H9 (cell line): ENCODE data around the gene KCTD17. TPM values are rescaled to one million over a fixed set of nuclear protein-coding genes. Genes with fewer than 3 reads are reported as not detected.

Source experiments
- DNase-seq: peaks from one replicate; pipeline ENCODE4 v3.0.0-alpha.2; 2017
- H2AFZ ChIP-seq: one replicate; pipeline ENCODE4 v1.6.1; 2013; ENCODE audit warnings: mild to moderate bottlenecking, low read length, control low read depth, moderate library complexity
- H2AK5ac ChIP-seq: 2 replicates; pipeline ENCODE4 v1.6.1; 2013; ENCODE audit warnings: low read length, control low read depth, mixed read lengths; ENCODE audit not compliant: insufficient read length
- H2BK120ac ChIP-seq: one replicate; pipeline ENCODE4 v1.6.1; 2013; ENCODE audit warnings: low read depth, mild to moderate bottlenecking, low read length, control low read depth, inconsistent platforms; ENCODE audit not compliant: poor library complexity, severe bottlenecking
- H2BK12ac ChIP-seq: 2 replicates; pipeline ENCODE4 v1.6.1; 2013; ENCODE audit warnings: low read length, control low read depth, mixed read lengths, low read depth; ENCODE audit not compliant: insufficient read length
- H2BK15ac ChIP-seq: 2 replicates; pipeline ENCODE4 v1.6.1; 2013; ENCODE audit warnings: low read depth, low read length, control low read depth
- H2BK20ac ChIP-seq: one replicate; pipeline ENCODE4 v1.6.1; 2013; ENCODE audit warnings: low read depth, mild to moderate bottlenecking, low read length, control low read depth, inconsistent platforms; ENCODE audit not compliant: poor library complexity, severe bottlenecking
- H2BK5ac ChIP-seq: 2 replicates; pipeline ENCODE4 v1.6.1; 2013; ENCODE audit warnings: low read length, control low read depth, mixed read lengths; ENCODE audit not compliant: insufficient read length
- H3K14ac ChIP-seq: 2 replicates; pipeline ENCODE4 v1.6.1; 2013; ENCODE audit warnings: low read length, control low read depth; ENCODE audit not compliant: insufficient read depth
- H3K18ac ChIP-seq: 2 replicates; pipeline ENCODE4 v1.6.1; 2013; ENCODE audit warnings: low read depth, mild to moderate bottlenecking, mixed read lengths, low read length, control low read depth; ENCODE audit not compliant: insufficient read length
- H3K23ac ChIP-seq: 2 replicates; pipeline ENCODE4 v1.6.1; 2013; ENCODE audit warnings: low read length, control low read depth, mixed read lengths, low read depth; ENCODE audit not compliant: insufficient read length
- H3K23me2 ChIP-seq: 2 replicates; pipeline ENCODE4 v1.6.1; 2013; ENCODE audit warnings: low read depth, mild to moderate bottlenecking, mixed read lengths, low read length, control low read depth; ENCODE audit not compliant: insufficient read length, poor library complexity, severe bottlenecking
- H3K27ac ChIP-seq: 2 replicates; pipeline ENCODE4 v1.5.1; 2013; ENCODE audit warnings: low read length, control low read depth, mixed read lengths, low read depth; ENCODE audit not compliant: insufficient read length
- H3K27me3 ChIP-seq: 2 replicates; pipeline ENCODE4 v1.6.1; 2013; ENCODE audit warnings: low read length, control low read depth, inconsistent platforms; ENCODE audit not compliant: insufficient read depth
- H3K4ac ChIP-seq: 2 replicates; pipeline ENCODE4 v1.6.1; 2013; ENCODE audit warnings: low read depth, mild to moderate bottlenecking, control low read depth, inconsistent platforms, low read length, moderate library complexity
- H3K4me1 ChIP-seq: 2 replicates; pipeline ENCODE4 v1.6.1; 2013; ENCODE audit warnings: low read length, control low read depth, inconsistent platforms; ENCODE audit not compliant: insufficient read depth
- H3K4me2 ChIP-seq: 2 replicates; pipeline ENCODE4 v1.6.1; 2013; ENCODE audit warnings: low read length, control low read depth, mixed read lengths; ENCODE audit not compliant: insufficient read length, insufficient read depth
- H3K56ac ChIP-seq: 2 replicates; pipeline ENCODE4 v1.6.1; 2013; ENCODE audit warnings: low read depth, mild to moderate bottlenecking, mixed read lengths, low read length, control low read depth; ENCODE audit not compliant: insufficient read length
- H3K79me1 ChIP-seq: 2 replicates; pipeline ENCODE4 v1.6.1; 2013; ENCODE audit warnings: low read depth, mild to moderate bottlenecking, moderate library complexity, low read length, control low read depth, inconsistent platforms; ENCODE audit not compliant: insufficient read depth, poor library complexity, severe bottlenecking
- H3K79me2 ChIP-seq: 2 replicates; pipeline ENCODE4 v1.6.1; 2013; ENCODE audit warnings: low read length, control low read depth, inconsistent platforms; ENCODE audit not compliant: insufficient read depth
- H3K9ac ChIP-seq: 2 replicates; pipeline ENCODE4 v1.6.1; 2013; ENCODE audit warnings: low read length, control low read depth, mixed read lengths; ENCODE audit not compliant: insufficient read length; ENCODE audit errors: extremely low read depth
- H3K9me3 ChIP-seq: one replicate; pipeline ENCODE4 v1.6.1; 2013; ENCODE audit warnings: low read depth, low read length, inconsistent platforms; ENCODE audit not compliant: control insufficient read depth
- H3T11ph ChIP-seq: one replicate; pipeline ENCODE4 v1.6.1; 2013; ENCODE audit warnings: mild to moderate bottlenecking, low read length, control low read depth, inconsistent platforms
- H4K20me1 ChIP-seq: one replicate; pipeline ENCODE4 v1.6.1; 2013; ENCODE audit not compliant: control insufficient read depth, insufficient read length, insufficient read depth
- H4K5ac ChIP-seq: 2 replicates; pipeline ENCODE4 v1.6.1; 2013; ENCODE audit warnings: low read depth, mild to moderate bottlenecking, mixed read lengths, low read length, control low read depth; ENCODE audit not compliant: insufficient read length
- H4K8ac ChIP-seq: replicated peaks from 2 replicates; pipeline ENCODE4 v1.6.1; 2013; ENCODE audit warnings: low read length, control low read depth, mixed read lengths, low read depth; ENCODE audit not compliant: insufficient read length
- H4K91ac ChIP-seq: 2 replicates; pipeline ENCODE4 v1.6.1; 2013; ENCODE audit warnings: low read depth, mild to moderate bottlenecking, moderate library complexity, mixed read lengths, low read length, control low read depth; ENCODE audit not compliant: insufficient read length
- H3K27ac Mint-ChIP-seq, 3 experiments: 2 replicates in 2 of 3; 3 replicates in 1 of 3; pipeline ENCODE4 v1.8.0; 2020 to 2021; ENCODE audit warnings: mixed read lengths in 3 of 3, mild to moderate bottlenecking in 1 of 3, moderate library complexity in 1 of 3
- H3K27me3 Mint-ChIP-seq: 2 replicates; pipeline ENCODE4 v1.8.0; 2021; ENCODE audit warnings: low read depth, mild to moderate bottlenecking, moderate library complexity, mixed read lengths
- H3K36me3 Mint-ChIP-seq, 3 experiments: 2 replicates in 2 of 3; 3 replicates in 1 of 3; pipeline ENCODE4 v1.8.0; 2020 to 2021; ENCODE audit warnings: low read depth in 3 of 3, mixed read lengths in 3 of 3; ENCODE audit not compliant: insufficient read depth in 1 of 3
- H3K4me1 Mint-ChIP-seq, 2 experiments: 2 replicates each; pipeline ENCODE4 v1.8.0; 2020; ENCODE audit warnings: mixed read lengths in 2 of 2
- H3K4me3 Mint-ChIP-seq, 2 experiments: 2 replicates in 1 of 2; 3 replicates in 1 of 2; pipeline ENCODE4 v1.8.0; 2020 to 2021; ENCODE audit warnings: mild to moderate bottlenecking in 2 of 2, mixed read lengths in 2 of 2, moderate library complexity in 1 of 2
- H3K9me3 Mint-ChIP-seq, 2 experiments: 2 replicates in 1 of 2; 3 replicates in 1 of 2; pipeline ENCODE4 v1.8.0; 2020; ENCODE audit warnings: mild to moderate bottlenecking in 2 of 2, mixed read lengths in 2 of 2, moderate library complexity in 1 of 2
- WGBS: extraction: QIAGEN DNeasy Blood & Tissue Kit; methylation state at CpG from one replicate; pipeline ENCODE4 v1.1.7; 2013; ENCODE audit warnings: missing lambda C conversion rate, low lambda C conversion rate, mixed read lengths; ENCODE audit not compliant: insufficient read length; ENCODE audit errors: extremely low coverage; 5-methylcytosine and 5-hydroxymethylcytosine counted together
- total RNA-seq: library from RNA; stranded (reverse); gene quantifications from 2 replicates; pipeline ENCODE4 v1.2.1, GENCODE V29; 2021
- TF ChIP-seq, protein P1 (sequence below): fragments of 200-600 bp; sonication (generic); conservative IDR thresholded peaks from 3 replicates; pipeline ENCODE4 v1.8.0; 2021; ENCODE audit warnings: antibody characterized with exemption, mild to moderate bottlenecking

Gene KCTD17
- total RNA-seq, 1 experiment from 2014 or later: 34.1 TPM

DNA sequence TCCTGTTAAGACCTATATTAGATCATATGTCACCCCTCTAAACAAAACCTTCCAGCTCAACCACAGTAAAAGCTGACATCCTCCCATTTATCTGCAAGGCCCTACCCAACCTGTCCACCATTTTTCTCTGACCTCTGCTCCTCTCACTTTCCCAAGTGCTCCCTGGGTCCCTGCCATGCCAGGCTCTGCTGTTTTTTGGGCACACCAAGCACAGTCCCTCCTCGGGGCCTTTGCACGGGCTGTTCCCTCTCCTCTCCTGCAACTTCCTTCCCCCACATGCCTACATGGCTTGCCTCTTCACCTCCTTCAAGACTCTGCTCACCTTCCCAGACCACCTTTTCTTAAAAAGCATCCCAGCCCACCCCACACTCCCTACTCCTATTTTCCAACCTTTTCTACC lies 42.1 kb upstream of the KCTD17 start:
- H3K9ac ChIP-seq: no peak overlapping the region
- H3K27me3 ChIP-seq: no peaks in the 10 kb centered on the region
- Mint-ChIP-seq H3K27ac (no peak overlapping the region), H3K36me3 (no peaks in the 10 kb centered on the region; a peak in 2 of 7 replicates), H3K9me3 (peaks cover 2% of the 10 kb centered on the region in 2 experiments; a peak in 1 of 5 replicates), H3K27me3 (peaks cover 53% of the 10 kb centered on the region), H3K4me1 (peaks cover 6 to 7% of the 10 kb centered on the region in 2 experiments; a peak in 2 of 4 replicates), H3K4me3 (no peak overlapping the region)
- no peaks in the 10 kb centered on the region for H3K4me1 ChIP-seq
- H2AFZ ChIP-seq: no peak overlapping the region
- H4K5ac ChIP-seq: no peak overlapping the region
- no peaks in the 10 kb centered on the region for H4K20me1 ChIP-seq
- no peak overlapping the region for H2BK5ac ChIP-seq
- no peak overlapping the region for H2BK20ac ChIP-seq
- no peak overlapping the region for H2BK12ac ChIP-seq
- WGBS: no CpG with 5 or more reads among the region's 2 CpGs
- H3K79me1 ChIP-seq: no peaks in the 10 kb centered on the region
- no peak for DNase-seq
- H2BK120ac ChIP-seq: no peak overlapping the region
- no peaks in the 10 kb centered on the region for H3K23me2 ChIP-seq
- no peak overlapping the region for H2AK5ac ChIP-seq
- H3T11ph ChIP-seq: no peak overlapping the region
- H2BK15ac ChIP-seq: no peak overlapping the region
- H3K14ac ChIP-seq: no peak overlapping the region
- H3K9me3 ChIP-seq: no peaks in the 10 kb centered on the region
- no peak overlapping the region for H3K23ac ChIP-seq
- H4K91ac ChIP-seq: no peak overlapping the region
- no peak overlapping the region for H3K27ac ChIP-seq
- H3K79me2 ChIP-seq: no peaks in the 10 kb centered on the region
- no peak overlapping the region for H3K4me2 ChIP-seq
- no peak overlapping the region for H3K4ac ChIP-seq
- no peak overlapping the region for H4K8ac ChIP-seq
- no peak overlapping the region for H3K56ac ChIP-seq
- no peak overlapping the region for H3K18ac ChIP-seq
- TF ChIP-seq, protein P1, sequence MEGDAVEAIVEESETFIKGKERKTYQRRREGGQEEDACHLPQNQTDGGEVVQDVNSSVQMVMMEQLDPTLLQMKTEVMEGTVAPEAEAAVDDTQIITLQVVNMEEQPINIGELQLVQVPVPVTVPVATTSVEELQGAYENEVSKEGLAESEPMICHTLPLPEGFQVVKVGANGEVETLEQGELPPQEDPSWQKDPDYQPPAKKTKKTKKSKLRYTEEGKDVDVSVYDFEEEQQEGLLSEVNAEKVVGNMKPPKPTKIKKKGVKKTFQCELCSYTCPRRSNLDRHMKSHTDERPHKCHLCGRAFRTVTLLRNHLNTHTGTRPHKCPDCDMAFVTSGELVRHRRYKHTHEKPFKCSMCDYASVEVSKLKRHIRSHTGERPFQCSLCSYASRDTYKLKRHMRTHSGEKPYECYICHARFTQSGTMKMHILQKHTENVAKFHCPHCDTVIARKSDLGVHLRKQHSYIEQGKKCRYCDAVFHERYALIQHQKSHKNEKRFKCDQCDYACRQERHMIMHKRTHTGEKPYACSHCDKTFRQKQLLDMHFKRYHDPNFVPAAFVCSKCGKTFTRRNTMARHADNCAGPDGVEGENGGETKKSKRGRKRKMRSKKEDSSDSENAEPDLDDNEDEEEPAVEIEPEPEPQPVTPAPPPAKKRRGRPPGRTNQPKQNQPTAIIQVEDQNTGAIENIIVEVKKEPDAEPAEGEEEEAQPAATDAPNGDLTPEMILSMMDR: no peak
